Mucosa of descending colon (tissue), 3 donors: ENCODE results near the gene C1QL1. TPM values are rescaled to one million over a fixed set of nuclear protein-coding genes. Genes with fewer than 3 reads are reported as not detected.
A peak's percentile ranks its signal among the peaks of the same experiment; 100 is the strongest.

Source experiments
- ATAC-seq: fragments of 200-7000 bp; cut with Tn5 transposase; one replicate; pipeline ENCODE4 v1.9.1; 2020; ENCODE audit warnings: mild to moderate bottlenecking, moderate library complexity
- DNase-seq, 3 donors: peaks; one replicate each; pipeline ENCODE4 v3.0.0-alpha.2; 2020
- H3K36me3 ChIP-seq: fragments of 200-600 bp; one replicate; pipeline ENCODE4 v1.8.0; 2021; ENCODE audit warnings: low read depth, mild to moderate bottlenecking
- H3K4me1 ChIP-seq: fragments of 200-600 bp; one replicate; pipeline ENCODE4 v1.8.0; 2021; ENCODE audit warnings: low read depth, mild to moderate bottlenecking
- H3K4me3 ChIP-seq: fragments of 200-600 bp; one replicate; pipeline ENCODE4 v1.8.0; 2021; ENCODE audit warnings: mild to moderate bottlenecking
- H3K9me3 ChIP-seq: fragments of 200-600 bp; one replicate; pipeline ENCODE4 v1.8.0; 2021; ENCODE audit warnings: mild to moderate bottlenecking
- intact Hi-C, 2 donors: fragments of 100-400 bp; cut with DNase I in 1 of 2; cut with micrococcal nuclease in 1 of 2; formaldehyde crosslinking; loops; one replicate each; pipeline versions ENCODE4 v1.11.0 to v1.11.1; 2022; cut with DNase I, micrococcal nuclease
- long read RNA-seq, 2 donors: library from polyadenylated mRNA; unstranded; transcript quantifications; one replicate each; pipeline ENCODE4 v2.0.0, GENCODE V29; 2019 to 2021
- total RNA-seq, 3 donors: library from RNA; stranded (reverse); fragmentation: NEBNext Ultra II Directional in 2 of 3; extraction: Animal tissue kit (Norgen Biotek cat#: 25700) in 2 of 3; gene quantifications; one replicate each; pipeline versions ENCODE4 v1.2.1 to v1.2.4, GENCODE V29; 2021 to 2023
- TF ChIP-seq, protein P1 (sequence below): fragments of 200-600 bp; IDR thresholded peaks from one replicate; pipeline ENCODE4 v1.8.0; 2022; ENCODE audit warnings: antibody characterized with exemption, mild to moderate bottlenecking
- donor health status: DM: no; HTN: no; CAD: no; lungs with moderate emphysema.
- donor health status: DM: no; HTN: no; CAD: no.
- donor health status: DM: no; HTN: yes; CAD: no.

The C1QL1 gene
- total RNA-seq, result 1 to 10 TPM in 1 of 3 donors, under 1 TPM in 2; 0.29 to 6.5 (median 0.60) TPM
- long read RNA-seq, donor 1, transcript C1QL1-201 (2 exons, 1,295 nt), result major isoform, 19 of 20 reads
- long read RNA-seq, donor 1, partial matches to known transcripts, result 1 of 20 reads
- long read RNA-seq, donor 1, other reads (novel, unspliced or antisense), result 0 of 20 reads
- long read RNA-seq, donor 2, result 0 reads

DNA sequence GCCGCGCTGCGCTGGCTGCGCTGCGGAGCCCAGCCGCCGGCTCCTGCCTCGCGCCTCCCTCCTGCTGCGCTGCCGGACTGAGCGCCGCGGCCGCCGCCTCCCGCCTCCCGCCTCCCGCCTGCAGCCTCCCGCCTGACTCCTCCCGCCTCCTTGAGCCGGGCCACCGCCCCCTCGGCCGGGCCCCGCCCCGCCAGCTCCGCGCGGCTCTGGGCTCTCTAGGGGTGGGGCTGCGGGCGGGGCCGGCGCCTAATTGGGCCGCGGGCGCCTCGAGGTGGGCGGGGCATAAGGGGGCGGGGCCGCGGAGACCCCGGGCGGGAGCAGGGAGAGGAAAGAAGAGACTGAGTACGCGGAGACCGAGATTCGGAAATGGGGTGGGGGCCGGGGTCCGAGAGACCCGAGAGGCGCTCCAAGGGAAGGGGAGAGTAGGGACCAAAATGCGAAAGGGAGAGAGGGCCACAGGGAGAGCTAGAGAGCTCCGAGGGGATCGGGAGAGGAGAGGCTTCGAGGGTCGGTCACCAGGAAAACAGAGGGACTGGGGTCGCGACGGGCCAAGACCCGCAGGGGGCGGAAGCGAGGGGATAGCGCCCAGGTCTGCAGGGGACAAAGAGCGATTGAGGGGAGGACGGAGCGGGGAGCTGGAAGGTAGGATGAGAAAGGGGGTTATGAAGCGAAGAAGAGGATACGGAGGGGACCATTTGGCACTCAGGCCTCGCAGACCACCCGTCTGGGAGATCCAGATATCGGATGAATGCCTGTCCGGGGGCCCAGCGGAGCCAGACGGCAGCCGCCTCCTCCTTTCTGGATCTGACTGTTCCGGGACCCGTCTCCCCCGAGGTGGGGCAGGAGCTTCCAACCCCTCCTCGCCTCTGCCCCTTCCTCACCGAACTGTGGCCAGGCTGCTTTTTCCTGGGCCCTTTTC, at the start of gene C1QL1:
Gene C1QL1, minus strand, starts transcription at position 79 of the 919 bp plus-strand sequence. CDS start 255 bp downstream, outside the sequence.
- TF ChIP-seq, protein P1, sequence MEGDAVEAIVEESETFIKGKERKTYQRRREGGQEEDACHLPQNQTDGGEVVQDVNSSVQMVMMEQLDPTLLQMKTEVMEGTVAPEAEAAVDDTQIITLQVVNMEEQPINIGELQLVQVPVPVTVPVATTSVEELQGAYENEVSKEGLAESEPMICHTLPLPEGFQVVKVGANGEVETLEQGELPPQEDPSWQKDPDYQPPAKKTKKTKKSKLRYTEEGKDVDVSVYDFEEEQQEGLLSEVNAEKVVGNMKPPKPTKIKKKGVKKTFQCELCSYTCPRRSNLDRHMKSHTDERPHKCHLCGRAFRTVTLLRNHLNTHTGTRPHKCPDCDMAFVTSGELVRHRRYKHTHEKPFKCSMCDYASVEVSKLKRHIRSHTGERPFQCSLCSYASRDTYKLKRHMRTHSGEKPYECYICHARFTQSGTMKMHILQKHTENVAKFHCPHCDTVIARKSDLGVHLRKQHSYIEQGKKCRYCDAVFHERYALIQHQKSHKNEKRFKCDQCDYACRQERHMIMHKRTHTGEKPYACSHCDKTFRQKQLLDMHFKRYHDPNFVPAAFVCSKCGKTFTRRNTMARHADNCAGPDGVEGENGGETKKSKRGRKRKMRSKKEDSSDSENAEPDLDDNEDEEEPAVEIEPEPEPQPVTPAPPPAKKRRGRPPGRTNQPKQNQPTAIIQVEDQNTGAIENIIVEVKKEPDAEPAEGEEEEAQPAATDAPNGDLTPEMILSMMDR, result no peak
- intact Hi-C loops, result no loop called here
- H3K4me1 ChIP-seq, result peaks cover 23% of the 10 kb centered on the region
- ATAC-seq, result peak; percentile 99
- H3K9me3 ChIP-seq, result no peaks in the 10 kb centered on the region
- H3K4me3 ChIP-seq, result no peak within 1 kb of the TSS
- DNase-seq, result peak; percentile 91 to 95 (median 92)
- H3K36me3 ChIP-seq, result no peaks in the 10 kb centered on the region

DNA sequence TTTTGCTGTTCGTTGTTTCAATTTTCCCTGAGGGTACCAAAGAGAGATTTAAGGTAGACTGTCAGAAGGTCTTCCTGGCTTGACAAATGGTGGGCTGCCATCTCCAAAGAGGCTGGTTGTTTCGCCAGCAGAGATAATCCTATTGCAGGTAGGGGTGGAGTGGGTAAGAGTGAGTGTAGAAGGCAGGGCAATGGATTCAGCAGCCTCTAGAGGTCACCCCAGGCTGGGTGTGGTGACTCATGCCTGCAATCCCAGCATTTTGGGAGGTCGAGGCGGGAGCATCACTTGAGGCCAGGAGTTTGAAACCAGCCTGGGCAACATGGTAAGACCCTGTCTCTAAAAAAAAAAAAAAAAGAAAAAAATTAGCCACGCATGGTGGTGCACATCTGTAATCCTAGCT, 48.7 kb upstream of the C1QL1 start:
- TF ChIP-seq, protein P1, result peak; percentile 7
- no peaks in the 10 kb centered on the region for H3K36me3 ChIP-seq
- peaks cover 18% of the 10 kb centered on the region for H3K4me1 ChIP-seq
- intact Hi-C loops, result loop anchor here in 1 of 2 donors (10.0 kb wide), 1 partner anchor 92 kb away; no protein-coding TSS in a partner anchor
- H3K9me3 ChIP-seq, result no peaks in the 10 kb centered on the region
- H3K4me3 ChIP-seq, result no peak overlapping the region
- no peak for DNase-seq
- ATAC-seq, result no peak

DNA sequence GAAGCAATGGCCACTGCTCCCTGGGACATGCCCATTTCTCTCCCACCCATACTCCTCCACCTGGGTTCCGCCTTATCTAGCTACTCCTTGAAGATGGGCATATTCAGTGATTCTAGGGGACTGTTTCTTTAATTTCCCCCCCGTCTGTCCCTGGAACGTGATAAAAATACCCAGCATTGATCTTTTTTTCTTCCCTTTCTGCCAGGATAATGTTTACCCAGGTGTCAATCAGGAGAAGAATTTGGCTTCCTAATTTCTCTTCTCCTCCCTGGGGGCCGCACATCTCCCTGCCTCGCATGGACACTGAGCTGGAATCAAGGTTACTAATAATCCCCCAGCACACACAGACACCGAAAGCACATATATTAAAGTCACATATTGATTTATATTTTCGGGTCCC, 48.1 kb upstream of the C1QL1 start:
- TF ChIP-seq, protein P1, result no peak
- no peak overlapping the region for H3K4me3 ChIP-seq
- H3K4me1 ChIP-seq, result peaks cover 13% of the 10 kb centered on the region
- H3K9me3 ChIP-seq, result no peaks in the 10 kb centered on the region
- no peaks in the 10 kb centered on the region for H3K36me3 ChIP-seq
- intact Hi-C loops, result loop anchor here in 1 of 2 donors (10.0 kb wide), 1 partner anchor 91 kb away; no protein-coding TSS in a partner anchor
- no peak for DNase-seq
- no peak for ATAC-seq

DNA sequence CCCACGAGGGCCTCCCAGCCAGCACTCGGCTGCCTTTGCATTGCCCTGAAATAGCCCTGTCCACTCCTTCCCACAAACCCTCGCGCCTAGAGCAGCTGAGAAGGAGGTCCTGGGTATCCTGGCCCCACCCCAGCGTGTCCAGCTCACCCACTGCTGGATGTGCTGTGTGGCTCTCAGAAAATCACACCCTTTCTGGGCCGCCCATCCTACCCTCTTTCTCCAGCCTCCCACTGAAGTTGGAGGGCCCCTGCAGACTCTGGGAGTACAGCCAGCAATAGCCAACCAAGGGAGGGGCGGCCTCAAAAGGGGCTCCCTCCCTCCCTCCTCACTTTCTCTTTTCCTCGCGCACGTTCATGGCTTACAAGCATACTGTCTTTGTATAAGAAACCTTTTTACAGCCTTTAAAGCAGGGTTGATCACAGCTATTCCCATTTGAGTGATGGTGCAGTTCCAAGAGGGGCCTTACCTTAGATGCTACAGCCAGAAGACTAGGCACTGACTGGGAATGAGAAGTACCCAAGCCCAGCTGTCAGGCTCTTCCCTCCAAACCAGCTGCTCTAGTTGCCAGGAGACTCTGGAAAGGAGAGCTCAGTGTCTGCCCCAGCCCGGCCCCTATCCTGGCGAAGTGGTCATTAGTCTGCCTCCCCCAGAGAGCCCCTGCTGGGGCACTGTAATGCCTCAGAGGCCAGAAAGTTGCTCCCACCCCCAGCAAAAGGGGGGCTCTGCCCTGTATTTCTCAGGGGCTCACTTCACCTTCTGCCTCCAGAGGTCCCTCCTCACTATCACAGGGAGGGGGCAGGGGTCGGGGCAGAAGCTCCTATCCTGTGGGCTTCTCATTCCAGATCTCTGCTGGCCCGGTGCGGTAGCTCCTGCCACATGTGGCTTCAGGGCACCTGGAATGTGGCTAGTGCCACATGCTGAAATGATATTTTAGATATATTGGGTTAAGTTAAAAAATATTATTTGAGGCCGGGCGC, 45.2 kb upstream of the C1QL1 start:
- TF ChIP-seq, protein P1, result no peak
- intact Hi-C loops, result loop anchor here in 1 of 2 donors (10.0 kb wide), 1 partner anchor 89 kb away; no protein-coding TSS in a partner anchor
- Histone ChIP-seq H3K9me3 (no peaks in the 10 kb centered on the region), H3K4me1 (no peaks in the 10 kb centered on the region), H3K36me3 (no peaks in the 10 kb centered on the region), H3K4me3 (no peak overlapping the region)
- ATAC-seq (peak; percentile 43), DNase-seq (no peak)

DNA sequence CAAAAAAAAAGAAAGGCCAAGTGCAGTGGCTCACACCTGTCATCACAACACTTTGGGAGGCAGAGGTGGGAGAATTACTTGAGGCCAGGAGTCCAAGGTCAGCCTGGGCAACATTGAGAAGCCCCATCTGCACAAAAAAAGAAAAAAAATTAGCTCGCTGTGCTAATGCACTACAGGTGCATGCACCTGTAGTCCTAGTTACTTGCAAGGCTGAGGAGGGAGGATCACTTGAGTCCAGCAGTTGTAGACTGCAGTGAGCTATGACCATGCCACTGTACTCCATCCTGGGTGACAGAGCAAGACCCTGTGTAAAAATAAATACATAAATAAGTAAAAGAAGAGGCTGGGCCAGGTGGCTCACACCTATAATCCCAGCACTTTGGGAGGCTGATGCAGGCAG, 43.7 kb upstream of the C1QL1 start:
- Histone ChIP-seq H3K36me3 (no peaks in the 10 kb centered on the region), H3K4me1 (no peaks in the 10 kb centered on the region), H3K9me3 (no peaks in the 10 kb centered on the region), H3K4me3 (no peak overlapping the region)
- TF ChIP-seq, protein P1, result no peak
- ATAC-seq (no peak), DNase-seq (no peak)
- intact Hi-C loops, result loop anchor here in 1 of 2 donors (10.0 kb wide), 1 partner anchor 87 kb away; no protein-coding TSS in a partner anchor
